ENCODE results near the gene ICA1L.
"Not testable (repeated sequence)": the region's sequence is repeated elsewhere in the genome, so short reads cannot be mapped to it uniquely, and the experiment has no call there.

Gene ICA1L

GRCh38 chr2:202847693-202848524, 23.7 kb downstream of the ICA1L start:
- FAIRE-seq = no peak

GRCh38 chr2:202844656-202845055, 26.9 kb downstream of the ICA1L start:
- DNase-seq (ENCODE audit: low spot score) = no peak
- no peak for FAIRE-seq

More at GRCh38 chr2:202847693-202848524, 23.7 kb downstream of the ICA1L start:
- DNase-seq (ENCODE audit: low spot score) = no peak

GRCh38 chr2:202842690-202843089, 28.9 kb downstream of the ICA1L start:
- no peak for DNase-seq (ENCODE audit: low spot score)
- no peak for FAIRE-seq

- DNase-seq (ENCODE audit: low spot score) (no peak), FAIRE-seq (no peak)
These were observed 30.3 kb downstream of the ICA1L start for GRCh38 chr2:202841090-202841867.

- DNase-seq (ENCODE audit: low spot score) (peak; percentile 67), FAIRE-seq (peak; percentile 88)
These were observed 40.0 kb downstream of the ICA1L start for GRCh38 chr2:202831242-202832220.

GRCh38 chr2:202824901-202825300, 46.7 kb downstream of the ICA1L start:
- no peak for DNase-seq (ENCODE audit: low spot score)
- FAIRE-seq = no peak

- FAIRE-seq (no peak), DNase-seq (ENCODE audit: low spot score) (no peak)
These were observed 49.2 kb downstream of the ICA1L start for GRCh38 chr2:202822411-202822810.

GRCh38 chr2:202821206-202822160, 50.1 kb downstream of the ICA1L start:
- FAIRE-seq = no peak
- no peak for DNase-seq (ENCODE audit: low spot score)

GRCh38 chr2:202818321-202818720, 53.2 kb downstream of the ICA1L start:
- no peak for DNase-seq (ENCODE audit: low spot score)
- no peak for FAIRE-seq

- no peak for FAIRE-seq
- no peak for DNase-seq (ENCODE audit: low spot score)
These were observed 53.8 kb downstream of the ICA1L start for GRCh38 chr2:202817771-202818170.

GRCh38 chr2:202815548-202816360, 55.8 kb downstream of the ICA1L start:
- no peak for DNase-seq (ENCODE audit: low spot score)
- no peak for FAIRE-seq

GRCh38 chr2:202814226-202814625, 57.3 kb downstream of the ICA1L start:
- DNase-seq (ENCODE audit: low spot score) = no peak
- no peak for FAIRE-seq

GRCh38 chr2:202813387-202813786, 58.2 kb downstream of the ICA1L start:
- no peak for DNase-seq (ENCODE audit: low spot score)
- FAIRE-seq = no peak

GRCh38 chr2:202808754-202809153, 62.8 kb downstream of the ICA1L start:
- FAIRE-seq (no peak), DNase-seq (ENCODE audit: low spot score) (no peak)

- DNase-seq (ENCODE audit: low spot score) (peak; percentile 82), FAIRE-seq (peak; percentile 87)
These were observed 64.0 kb downstream of the ICA1L start for GRCh38 chr2:202807431-202808138.

GRCh38 chr2:202805911-202806310, 65.7 kb downstream of the ICA1L start:
- not testable (repeated sequence) for FAIRE-seq; DNase-seq (ENCODE audit: low spot score)

GRCh38 chr2:202797944-202798343, 73.6 kb downstream of the ICA1L start:
- no peak for FAIRE-seq
- no peak for DNase-seq (ENCODE audit: low spot score)

GRCh38 chr2:202790676-202791075, 80.9 kb downstream of the ICA1L start:
- DNase-seq (ENCODE audit: low spot score) (no peak), FAIRE-seq (no peak)

- FAIRE-seq (no peak), DNase-seq (ENCODE audit: low spot score) (no peak)
These were observed 84.7 kb downstream of the ICA1L start for GRCh38 chr2:202786842-202787241.
